Measurements from ENCODE around the gene PCARE.

DNA sequence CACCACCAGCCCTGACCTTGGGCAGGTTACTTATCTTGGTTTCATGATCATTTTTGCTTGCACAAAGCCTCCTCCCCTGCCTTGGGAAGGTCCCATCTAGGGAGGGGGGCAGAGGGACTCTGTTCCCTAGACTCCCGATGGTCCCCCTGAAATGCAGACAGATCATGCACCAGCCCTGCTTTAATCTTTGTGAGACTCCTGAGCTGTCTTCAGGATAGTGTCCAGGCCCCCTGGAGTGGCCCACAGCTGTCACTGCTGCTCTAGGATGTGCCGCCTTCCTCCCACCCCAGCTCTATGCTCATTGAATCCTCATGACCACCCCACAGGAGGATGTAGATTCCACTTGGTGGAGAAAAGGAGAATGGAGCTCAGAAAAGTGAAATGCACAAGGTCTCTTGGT lies 28.0 kb downstream of the PCARE start:
- TF ChIP-seq POLR2A (IDR thresholded peaks at IDR 0.05; ENCODE audit: low read depth, low read length), result no peak
- TF ChIP-seq POLR2AphosphoS5 (IDR thresholded peaks at IDR 0.05; ENCODE audit: low read depth, low read length), result no peak
